Osteoblast (primary cell): ENCODE measurements around the gene PPP1R14B. TPM values are rescaled to one million over a fixed set of nuclear protein-coding genes. Genes with fewer than 3 reads are reported as not detected.
A peak's percentile ranks its signal among the peaks of the same experiment; 100 is the strongest.

Source experiments
- DNase-seq: peaks from one replicate; pipeline ENCODE4 v3.0.0; 2011; ENCODE audit warnings: low spot score, mixed read lengths; ENCODE audit not compliant: insufficient read length; ENCODE audit errors: missing footprints
- H2AFZ ChIP-seq: 2 replicates; pipeline ENCODE4 v1.6.0; 2011; ENCODE audit warnings: mild to moderate bottlenecking, low read length
- H3K27ac ChIP-seq: 2 replicates; pipeline ENCODE4 v1.5.1; 2011; ENCODE audit warnings: mild to moderate bottlenecking, low read depth, low read length, moderate library complexity
- H3K27me3 ChIP-seq: 2 replicates; pipeline ENCODE4 v1.6.0; 2012; ENCODE audit warnings: mild to moderate bottlenecking, control low read depth, inconsistent platforms, low read length, moderate library complexity; ENCODE audit not compliant: insufficient read depth
- H3K36me3 ChIP-seq: 2 replicates; pipeline ENCODE4 v1.5.1; 2011; ENCODE audit warnings: mild to moderate bottlenecking, low read length, control low read depth, moderate library complexity; ENCODE audit not compliant: insufficient read depth
- H3K4me1 ChIP-seq: 2 replicates; pipeline ENCODE4 v1.5.1; 2011; ENCODE audit warnings: mild to moderate bottlenecking, low read length, control low read depth, moderate library complexity; ENCODE audit not compliant: insufficient read depth
- H3K4me2 ChIP-seq: 2 replicates; pipeline ENCODE4 v1.6.0; 2011; ENCODE audit warnings: mild to moderate bottlenecking, low read length; ENCODE audit not compliant: insufficient read depth
- H3K4me3 ChIP-seq: fragments of 200-600 bp; sonication (generic); 3 replicates; pipeline ENCODE4 v1.5.1; 2012; ENCODE audit warnings: mild to moderate bottlenecking, low read length, inconsistent platforms; ENCODE audit not compliant: insufficient read depth
- H3K79me2 ChIP-seq: 2 replicates; pipeline ENCODE4 v1.6.0; 2012; ENCODE audit warnings: mild to moderate bottlenecking, low read length, control low read depth, inconsistent platforms; ENCODE audit not compliant: insufficient read depth
- H3K9me3 ChIP-seq: 2 replicates; pipeline ENCODE4 v1.5.1; 2011; ENCODE audit warnings: low read depth, low read length, control low read depth
- H4K20me1 ChIP-seq: 2 replicates; pipeline ENCODE4 v1.6.0; 2012; ENCODE audit warnings: mild to moderate bottlenecking, low read length, control low read depth; ENCODE audit not compliant: insufficient read depth
- CTCF ChIP-seq: IDR thresholded peaks from 2 replicates; pipeline ENCODE4 v1.5.1; 2011; ENCODE audit warnings: mild to moderate bottlenecking, low read depth, low read length, moderate library complexity; ENCODE audit errors: extremely low read depth
- total RNA-seq: library from RNA; depleted of rRNA; stranded (reverse); fragments of >200 nt; gene quantifications from 2 replicates; pipeline ENCODE4 v1.2.3, GENCODE V29; 2012

PPP1R14B gene
- total RNA-seq, 1 donor: 136 TPM

GRCh38 chr11:64253043-64253442 lies 6.3 kb upstream of the PPP1R14B start:
- Histone ChIP-seq H3K4me1 (peaks cover 7% of the 10 kb centered on the region), H4K20me1 (no peaks in the 10 kb centered on the region), H3K27ac (no peak overlapping the region), H3K9me3 (no peaks in the 10 kb centered on the region), H3K27me3 (no peaks in the 10 kb centered on the region), H3K36me3 (peaks cover 22% of the 10 kb centered on the region), H3K4me3 (no peak overlapping the region), H3K79me2 (peaks cover 30% of the 10 kb centered on the region), H3K4me2 (peak overlapping the region; percentile 98), H2AFZ (no peak overlapping the region)
- peak; percentile 85 for DNase-seq
- no peak for TF ChIP-seq CTCF

- DNase-seq: peak; percentile 99
Measured at GRCh38 chr11:64252003-64252872, 5.5 kb upstream of the PPP1R14B start.

GRCh38 chr11:64251753-64252002 lies 4.9 kb upstream of the PPP1R14B start:
- H3K4me2 ChIP-seq: peak overlapping the region; percentile 98
- no peaks in the 10 kb centered on the region for H3K27me3 ChIP-seq
- peaks cover 30% of the 10 kb centered on the region for H3K79me2 ChIP-seq
- H3K27ac ChIP-seq: peak overlapping the region; percentile 58
- no peak for DNase-seq
- no peak for TF ChIP-seq CTCF
- peak overlapping the region; percentile 91 for H3K4me3 ChIP-seq
- H3K9me3 ChIP-seq: no peaks in the 10 kb centered on the region
- peak overlapping the region; percentile 63 for H2AFZ ChIP-seq
- H3K4me1 ChIP-seq: peaks cover 11% of the 10 kb centered on the region
- H4K20me1 ChIP-seq: no peaks in the 10 kb centered on the region
- peaks cover 19% of the 10 kb centered on the region for H3K36me3 ChIP-seq

More at GRCh38 chr11:64252003-64252872, 5.5 kb upstream of the PPP1R14B start:
- peak overlapping the region; percentile 91 for H3K4me3 ChIP-seq
- peak overlapping the region; percentile 58 for H3K27ac ChIP-seq
- peaks cover 20% of the 10 kb centered on the region for H3K36me3 ChIP-seq
- no peaks in the 10 kb centered on the region for H4K20me1 ChIP-seq
- no peaks in the 10 kb centered on the region for H3K9me3 ChIP-seq
- H3K27me3 ChIP-seq: no peaks in the 10 kb centered on the region
- TF ChIP-seq CTCF: peak; percentile 61
- peak overlapping the region; percentile 98 for H3K4me2 ChIP-seq
- peaks cover 30% of the 10 kb centered on the region for H3K79me2 ChIP-seq
- H2AFZ ChIP-seq: peak overlapping the region; percentile 63
- peaks cover 7% of the 10 kb centered on the region for H3K4me1 ChIP-seq

- Histone ChIP-seq H3K9me3 (no peaks in the 10 kb centered on the region), H3K4me3 (peak within 1 kb of the TSS; percentile 91), H2AFZ (peak within 1 kb of the TSS; percentile 89), H3K4me1 (peaks cover 11% of the 10 kb centered on the region), H4K20me1 (no peaks in the 10 kb centered on the region), H3K27me3 (no peaks in the 10 kb centered on the region), H3K27ac (peak within 1 kb of the TSS; percentile 58), H3K36me3 (peaks cover 15% of the 10 kb centered on the region), H3K79me2 (peaks cover 30% of the 10 kb centered on the region), H3K4me2 (peak within 1 kb of the TSS; percentile 98)
- TF ChIP-seq CTCF: peak; percentile 49
- DNase-seq: peak; percentile 99
Measured at GRCh38 chr11:64251016-64251752, 4.4 kb upstream of the PPP1R14B start, which contains the start of gene PLCB3. Gene PLCB3, plus strand, starts transcription at chr11:64251530. Its CDS starts 120 bp downstream, at chr11:64251650.
